ENCODE measurements around the gene PEDS1. TPM values are rescaled to one million over a fixed set of nuclear protein-coding genes. Genes with fewer than 3 reads are reported as not detected.

PEDS1 gene
- total RNA-seq, 1 experiment from 2014 or later: 53.8 TPM

GRCh38 chr20:50149481-50150254 is 3.9 kb downstream of the PEDS1 start:
- H3K79me2 ChIP-seq (ENCODE audit: low read length): peaks cover 86% of the 10 kb centered on the region
- CTCF ChIA-PET: no interaction called here
- peaks cover 64% of the 10 kb centered on the region for H3K4me1 ChIP-seq (ENCODE audit: insufficient read depth, low read length)
- no peak overlapping the region for H2AFZ ChIP-seq (ENCODE audit: low read length)
- no peaks in the 10 kb centered on the region for H4K20me1 ChIP-seq (ENCODE audit: low read length)
- no peaks in the 10 kb centered on the region for H3K9me3 ChIP-seq (ENCODE audit: low read length)
- H3K9me2 ChIP-seq (replicated peaks; ENCODE audit: low read length): no peaks in the 10 kb centered on the region
- H3K36me3 ChIP-seq (ENCODE audit: low read depth, low read length): peaks cover 26% of the 10 kb centered on the region
- intact Hi-C loops (cut with micrococcal nuclease): no loop called here
- no peak overlapping the region for H3K9ac ChIP-seq (ENCODE audit: low read length)
- no peak for DNase-seq
- no TSS peak for BruUV-seq (replicated peaks)
- H3K27ac ChIP-seq (ENCODE audit: low read length): no peak overlapping the region
- H3K4me3 ChIP-seq (ENCODE audit: low read length): no peak overlapping the region
- H3K27me3 ChIP-seq (ENCODE audit: low read length): no peaks in the 10 kb centered on the region
- no peaks in the 10 kb centered on the region for H3F3A ChIP-seq (ENCODE audit: low read length, unreplicated experiment)
- H3K4me2 ChIP-seq (ENCODE audit: low read length): 0 out of 2 replicates have a peak overlapping the region, but pooled peaks have one; percentile 34
- TF ChIP-seq EZH2 (IDR thresholded peaks at IDR 0.05; ENCODE audit: low read length, unreplicated experiment) (no peak), CTCF (conservative IDR thresholded peaks at IDR 0.05; ENCODE audit: low read depth, low read length) (no peak), EZH2phosphoT487 (IDR thresholded peaks at IDR 0.05; ENCODE audit: borderline replicate concordance, low read length) (no peak)
- POLR2A ChIA-PET (ENCODE audit: unreplicated experiment): interaction anchor here (0.6 kb wide), 1 partner anchor 272 kb away, joined by 12 read pairs; no protein-coding TSS in a partner anchor
- ATAC-seq: no peak

GRCh38 chr20:50146732-50147662 is 6.5 kb downstream of the PEDS1 start:
- Histone ChIP-seq H4K20me1 (ENCODE audit: low read length) (no peaks in the 10 kb centered on the region), H3K27me3 (ENCODE audit: low read length) (no peaks in the 10 kb centered on the region), H3K9ac (ENCODE audit: low read length) (peak overlapping the region; percentile 58), H3F3A (ENCODE audit: low read length, unreplicated experiment) (no peaks in the 10 kb centered on the region), H3K4me1 (ENCODE audit: insufficient read depth, low read length) (peaks cover 59% of the 10 kb centered on the region), H3K9me3 (ENCODE audit: low read length) (no peaks in the 10 kb centered on the region), H3K79me2 (ENCODE audit: low read length) (peaks cover 96% of the 10 kb centered on the region), H3K4me3 (ENCODE audit: low read length) (peak overlapping the region; percentile 22; the same call in 1 of the 2 replicates), H3K4me2 (ENCODE audit: low read length) (peak overlapping the region; percentile 70), H3K36me3 (ENCODE audit: low read depth, low read length) (peaks cover 37% of the 10 kb centered on the region), H3K9me2 (replicated peaks; ENCODE audit: low read length) (no peaks in the 10 kb centered on the region), H2AFZ (ENCODE audit: low read length) (peak overlapping the region; percentile 22), H3K27ac (ENCODE audit: low read length) (peak overlapping the region; percentile 87)
- peak; percentile 89 for DNase-seq
- POLR2A ChIA-PET (ENCODE audit: unreplicated experiment): interaction anchor here (0.6 kb wide), 1 partner anchor 32 kb away, joined by 4 read pairs; no protein-coding TSS in a partner anchor
- intact Hi-C loops (cut with micrococcal nuclease): no loop called here
- TF ChIP-seq EZH2phosphoT487 (IDR thresholded peaks at IDR 0.05; ENCODE audit: borderline replicate concordance, low read length) (no peak), CTCF (conservative IDR thresholded peaks at IDR 0.05; ENCODE audit: low read depth, low read length) (no peak), EZH2 (IDR thresholded peaks at IDR 0.05; ENCODE audit: low read length, unreplicated experiment) (no peak)
- ATAC-seq: peak; percentile 94
- CTCF ChIA-PET: interaction anchor here (0.6 to 1.1 kb wide), 2 partner anchors 26 to 61 kb away, joined by 3 to 4 read pairs; no protein-coding TSS in a partner anchor
- no TSS peak for BruUV-seq (replicated peaks)
